Lung microvascular endothelial cell (primary cell): Measurements from ENCODE around the gene KIF26B. TPM values are rescaled to one million over a fixed set of nuclear protein-coding genes. Genes with fewer than 3 reads are reported as not detected.
"Not testable (repeated sequence)": the region's sequence is repeated elsewhere in the genome, so short reads cannot be mapped to it uniquely, and the experiment has no call there.

ENCODE experiments used
- DNase-seq, 2 donors: peaks; one replicate each; pipeline versions ENCODE4 v3.0.0 to v3.0.0-alpha.2; 2010; ENCODE audit warnings: low read depth in 2 of 2
- total RNA-seq: library from RNA; depleted of rRNA; stranded (reverse); fragments of >200 nt; gene quantifications from 2 replicates; pipeline ENCODE4 v1.2.1, GENCODE V29; 2014

KIF26B gene
- total RNA-seq, 1 donor from 2014 or later: 1.4 TPM

DNA sequence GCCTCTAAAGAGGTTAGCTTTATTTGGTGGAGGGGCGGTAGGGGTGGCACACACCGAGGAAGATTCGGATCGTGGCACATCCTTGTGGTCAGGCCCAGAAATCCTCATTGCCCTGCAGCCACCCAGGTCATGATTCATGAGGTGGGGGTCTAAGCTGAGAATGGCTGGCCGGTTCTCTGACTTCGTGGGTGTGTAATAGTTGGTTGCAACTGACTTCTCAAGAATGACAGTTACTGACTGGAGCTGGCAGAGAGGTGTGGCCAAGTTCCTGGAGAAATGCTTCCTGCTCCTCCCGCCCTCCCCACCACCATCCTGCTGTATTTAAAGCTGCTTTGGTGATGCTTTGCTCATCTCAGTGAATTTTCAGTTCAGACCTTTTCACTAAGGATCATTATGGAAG is 198.6 kb downstream of the KIF26B start:
- DNase-seq: no peak

- DNase-seq: no peak
Observed at GRCh38 chr1:245353915-245354775, 199.4 kb downstream of the KIF26B start.

GRCh38 chr1:245355851-245356630 is 201.3 kb downstream of the KIF26B start:
- not testable (repeated sequence) for DNase-seq

- DNase-seq: no peak
Observed at GRCh38 chr1:245356891-245357585, 202.3 kb downstream of the KIF26B start.

DNA sequence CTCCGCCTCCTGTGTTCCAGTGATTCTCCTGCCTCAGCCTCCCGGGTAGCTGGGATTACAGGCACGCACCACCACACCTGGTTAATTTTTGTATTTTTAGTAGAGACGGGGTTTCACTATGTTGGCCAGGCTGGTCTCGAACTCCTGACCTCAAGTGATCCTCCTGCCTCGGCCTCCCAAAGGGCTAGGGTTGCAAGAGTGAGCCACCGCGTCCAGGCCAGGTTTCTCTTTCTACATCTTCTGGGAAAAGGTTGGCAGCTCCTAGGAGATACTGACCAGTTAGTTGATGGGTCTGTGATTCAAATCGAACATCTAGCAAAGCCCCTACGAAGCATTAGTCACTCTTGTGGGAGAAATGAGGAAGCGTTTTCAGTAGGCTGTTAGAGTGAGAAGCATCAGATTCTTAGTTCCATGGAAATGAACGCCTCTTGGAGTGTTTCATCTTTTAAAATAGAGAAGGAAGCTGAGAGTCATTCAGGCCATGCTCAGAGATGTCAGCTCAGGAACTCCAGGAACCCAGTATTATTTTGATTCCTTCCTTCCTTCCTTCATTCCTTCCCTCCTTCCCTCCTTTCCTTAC is 204.4 kb downstream of the KIF26B start:
- DNase-seq: not testable (repeated sequence)

GRCh38 chr1:245361065-245361464 is 206.3 kb downstream of the KIF26B start:
- DNase-seq: no peak

DNA sequence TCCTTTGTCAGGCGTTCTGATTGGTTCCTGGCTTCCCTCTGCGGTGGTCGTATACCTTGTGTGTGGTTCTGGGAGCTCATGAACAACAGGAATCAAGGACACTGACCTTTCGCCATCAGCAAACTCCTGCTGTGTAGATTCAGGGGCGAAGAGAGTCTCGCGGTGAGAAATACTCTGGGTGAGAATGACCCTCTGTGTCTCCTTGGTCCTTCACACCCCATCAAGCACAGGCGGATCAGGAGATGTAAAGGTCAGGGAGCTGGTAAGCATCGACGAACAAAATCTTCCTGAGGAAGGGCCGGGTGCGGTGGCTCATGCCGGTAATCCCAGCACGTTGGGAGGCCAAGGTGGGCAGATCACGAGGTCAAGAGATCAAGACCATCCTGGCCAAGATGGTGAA is 207.2 kb downstream of the KIF26B start:
- no peak for DNase-seq

DNA sequence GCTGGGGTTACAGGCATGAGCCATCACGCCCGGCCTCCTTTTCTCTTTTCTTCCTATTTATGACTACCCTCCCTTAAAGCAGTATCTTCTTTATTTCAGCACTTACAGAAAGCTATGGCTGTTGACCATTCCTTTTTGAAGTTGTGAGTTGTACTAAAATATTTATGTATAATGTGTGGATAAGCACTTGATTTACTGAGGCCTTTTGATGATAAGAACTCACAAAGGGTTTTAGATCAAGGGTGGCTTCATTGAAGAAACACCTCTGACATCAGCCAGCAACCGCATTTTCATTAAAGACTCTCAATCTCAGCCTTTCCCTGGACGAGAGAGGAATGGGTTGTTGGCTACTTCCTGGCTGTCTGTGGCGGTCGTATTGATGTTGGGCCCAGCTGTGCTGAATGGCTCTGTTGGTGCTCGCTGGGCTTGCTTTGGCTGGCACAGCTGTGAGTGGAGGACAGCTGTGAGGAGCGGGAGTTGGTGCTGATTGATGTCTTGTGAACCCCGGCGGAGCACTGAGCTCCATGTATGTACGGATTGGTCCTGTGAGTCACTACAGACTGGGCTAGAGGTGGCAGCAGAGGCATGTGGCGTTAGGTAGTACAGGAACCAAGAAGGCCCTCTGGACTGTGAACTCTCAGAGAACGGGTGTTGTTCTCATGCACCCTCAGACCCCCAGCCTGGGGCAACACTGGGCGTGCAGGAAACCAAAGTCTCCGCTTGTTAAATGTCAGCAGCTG is 208.8 kb downstream of the KIF26B start:
- peak in 1 of 2 donors; percentile 10 for DNase-seq

DNA sequence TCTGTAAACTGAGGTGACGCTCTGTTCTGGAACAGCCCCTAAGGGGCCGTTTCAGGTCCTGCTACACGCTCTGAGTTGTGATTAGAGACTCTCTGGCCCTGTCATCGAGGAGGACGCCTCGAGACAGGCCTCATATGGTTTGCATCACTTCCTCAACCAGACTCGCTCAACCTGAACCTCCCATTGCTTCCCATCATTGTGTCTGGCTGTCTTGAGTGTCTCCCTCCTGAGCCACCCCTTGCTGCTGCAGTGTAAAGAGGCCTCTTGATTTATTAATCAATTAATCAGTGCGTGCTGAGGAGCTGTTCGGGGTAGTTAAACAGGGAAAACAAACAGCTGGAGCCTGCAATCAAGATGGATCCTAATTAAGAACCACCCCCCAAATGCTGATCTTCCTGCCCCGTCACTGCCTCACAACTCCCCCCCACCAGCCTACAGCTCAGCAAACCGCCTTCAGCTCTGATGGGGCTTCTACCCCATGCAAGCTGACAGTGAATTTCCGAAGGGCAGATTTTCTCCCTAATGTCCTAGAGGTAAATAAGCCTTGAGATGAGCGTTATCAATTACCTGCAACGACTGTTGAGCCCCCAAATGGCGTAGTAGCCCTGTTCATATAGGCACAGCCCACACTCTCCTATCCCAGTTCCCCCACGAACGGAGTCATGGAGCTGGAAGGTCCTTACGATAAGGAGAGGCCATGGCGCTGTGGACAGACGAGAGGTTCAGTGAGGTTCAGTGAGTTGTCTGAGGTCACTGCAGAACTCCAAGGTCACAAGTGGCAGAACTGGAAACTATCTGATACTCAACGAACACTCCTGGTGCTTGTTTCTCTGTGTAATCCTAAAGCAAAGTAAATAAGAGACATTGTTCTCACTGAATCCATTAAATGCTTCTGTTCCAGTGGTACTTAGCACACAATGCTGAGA is 210.6 kb downstream of the KIF26B start:
- DNase-seq: no peak

- DNase-seq: no peak
Observed at GRCh38 chr1:245366886-245367285, 212.1 kb downstream of the KIF26B start.

GRCh38 chr1:245370175-245370825 is 215.5 kb downstream of the KIF26B start:
- DNase-seq: no peak

- peak; percentile 6 to 27 for DNase-seq
Observed at GRCh38 chr1:245370905-245371581, 216.3 kb downstream of the KIF26B start.

- DNase-seq: no peak
Observed at GRCh38 chr1:245373131-245373530, 218.3 kb downstream of the KIF26B start.

DNA sequence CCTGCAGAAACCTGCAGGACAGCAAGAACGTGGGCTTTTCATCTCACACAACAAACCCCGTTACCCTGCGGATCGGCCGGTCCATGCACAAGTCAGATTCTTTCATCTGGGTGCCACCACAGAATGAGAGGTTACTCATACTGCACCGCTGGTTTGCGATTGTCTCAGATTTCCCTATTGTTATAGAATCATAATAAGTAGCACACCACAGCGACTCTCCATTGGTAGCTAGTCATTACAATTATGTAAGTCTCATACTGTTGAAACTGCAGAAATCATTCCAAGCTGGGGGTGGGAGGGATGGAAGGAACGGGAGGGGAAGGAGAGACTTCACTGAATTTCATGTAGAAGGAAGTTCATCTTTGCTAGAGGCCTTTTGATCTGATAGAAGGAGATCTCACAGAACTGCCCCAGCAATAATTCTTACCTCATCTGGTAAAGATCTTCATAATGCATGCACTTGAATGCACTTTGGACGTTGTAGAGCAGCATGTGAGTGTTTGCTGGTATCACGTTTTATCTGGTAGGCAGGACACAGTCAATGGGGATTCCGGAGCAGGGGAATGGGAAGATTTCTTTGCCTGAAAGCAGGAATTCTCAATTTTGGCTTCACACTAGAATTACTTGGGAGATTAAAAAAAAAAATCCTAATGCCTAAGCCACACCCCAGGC is 221.1 kb downstream of the KIF26B start:
- DNase-seq: no peak

DNA sequence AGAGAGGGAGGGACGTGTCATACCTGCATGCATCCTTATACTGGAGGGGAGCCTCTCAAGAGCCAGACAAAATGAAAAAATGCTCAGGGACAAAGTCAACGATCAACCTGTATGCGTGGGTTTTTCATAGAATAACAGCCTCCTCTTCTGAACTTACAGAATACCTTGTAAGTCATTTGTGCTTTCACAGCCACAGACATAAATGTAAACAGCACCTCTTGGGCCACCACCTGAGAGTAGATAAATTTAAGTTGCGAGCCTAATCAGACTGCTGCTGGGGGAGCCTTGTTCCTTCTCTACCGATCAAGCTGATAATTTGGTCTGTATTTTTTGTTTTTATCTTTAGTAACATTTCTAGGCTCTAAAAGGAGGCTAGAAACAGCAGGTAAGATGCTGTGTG is 223.1 kb downstream of the KIF26B start:
- DNase-seq: no peak

DNA sequence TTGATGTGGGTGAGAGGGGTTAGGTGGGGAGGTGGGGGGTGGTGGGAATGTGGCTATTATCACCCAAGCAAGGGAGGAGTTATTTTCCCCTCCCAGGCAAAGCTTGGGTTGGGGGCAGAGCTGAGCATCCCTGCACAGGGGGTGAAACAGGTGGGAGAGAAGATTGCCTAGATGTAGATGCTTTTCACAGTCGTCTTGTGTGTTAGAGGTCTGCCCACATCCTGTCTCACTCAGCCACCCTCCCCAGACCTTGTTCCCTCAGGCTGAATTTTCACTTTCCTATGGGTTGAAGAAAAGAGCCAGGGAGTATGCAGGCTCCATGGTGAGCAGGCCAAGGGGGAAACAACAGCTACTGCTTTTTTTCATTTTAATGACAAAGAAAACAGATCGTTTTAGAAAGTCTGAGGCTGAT is 223.5 kb downstream of the KIF26B start:
- DNase-seq: no peak

- DNase-seq: no peak
Observed at GRCh38 chr1:245378745-245379144, 224.0 kb downstream of the KIF26B start.
